T-helper 1 cell (primary cell): ENCODE results near the gene PTPRD.

ENCODE experiments used
- DNase-seq, 5 donors: peaks; one replicate each; pipeline ENCODE4 v3.0.0-alpha.2; 2012 to 2020

Gene PTPRD

DNA sequence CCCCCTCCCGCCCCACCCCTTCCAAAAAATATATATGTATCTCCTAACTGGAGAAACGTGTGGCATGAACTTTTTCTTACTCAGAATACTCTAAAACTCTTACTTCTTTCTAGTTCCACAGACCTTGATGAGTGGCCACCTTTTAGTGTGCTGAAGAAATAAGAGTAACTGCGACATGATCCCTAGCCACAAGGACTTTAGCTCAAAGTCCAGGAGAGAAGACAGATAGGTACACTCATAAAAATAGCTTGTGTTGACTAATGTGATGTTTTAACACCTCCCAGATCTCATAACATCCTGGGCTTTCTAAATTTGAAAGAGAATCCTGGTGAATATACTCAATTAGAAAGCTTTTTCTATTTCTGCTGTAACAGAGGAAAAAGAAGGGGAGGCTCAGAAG is 1808.2 kb downstream of the PTPRD start:
- DNase-seq: no peak

DNA sequence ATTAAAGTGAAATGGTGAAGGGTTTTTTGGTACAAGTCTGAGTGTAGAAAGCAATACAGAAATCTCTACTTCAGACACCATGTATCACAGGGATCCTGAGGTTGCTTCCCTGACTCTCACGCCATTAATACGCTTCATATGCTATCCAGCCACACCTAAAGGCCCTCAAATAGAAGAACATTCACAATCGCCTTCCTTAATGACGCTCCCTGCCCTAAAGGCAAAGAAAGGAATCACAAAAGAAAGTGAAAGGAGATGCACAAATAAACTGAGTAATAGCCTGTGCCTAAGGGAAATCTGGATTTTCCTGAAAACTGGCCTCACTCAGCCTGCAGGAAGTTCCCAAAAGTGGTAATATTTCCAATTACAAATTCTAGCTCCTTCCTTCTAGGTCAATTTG is 1810.6 kb downstream of the PTPRD start:
- no peak for DNase-seq

DNA sequence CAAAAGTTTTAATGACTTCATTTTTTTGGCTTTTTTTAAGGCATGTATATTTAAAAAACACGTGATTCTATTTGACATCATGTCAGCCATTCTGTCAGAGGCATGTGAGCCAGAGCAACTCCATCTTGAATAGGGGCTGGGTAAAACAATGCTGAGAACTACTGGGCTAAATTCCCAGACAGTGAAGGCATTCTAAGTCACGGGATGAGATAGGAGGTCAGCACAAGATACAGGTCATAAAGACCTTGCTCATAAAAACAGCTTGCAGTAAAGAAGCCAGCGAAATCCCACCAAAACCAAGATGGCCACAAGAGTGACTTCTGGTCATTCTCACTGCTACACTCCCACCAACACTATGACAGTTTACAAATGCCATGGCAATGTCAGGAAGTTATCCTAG is 1812.6 kb downstream of the PTPRD start:
- no peak for DNase-seq

DNA sequence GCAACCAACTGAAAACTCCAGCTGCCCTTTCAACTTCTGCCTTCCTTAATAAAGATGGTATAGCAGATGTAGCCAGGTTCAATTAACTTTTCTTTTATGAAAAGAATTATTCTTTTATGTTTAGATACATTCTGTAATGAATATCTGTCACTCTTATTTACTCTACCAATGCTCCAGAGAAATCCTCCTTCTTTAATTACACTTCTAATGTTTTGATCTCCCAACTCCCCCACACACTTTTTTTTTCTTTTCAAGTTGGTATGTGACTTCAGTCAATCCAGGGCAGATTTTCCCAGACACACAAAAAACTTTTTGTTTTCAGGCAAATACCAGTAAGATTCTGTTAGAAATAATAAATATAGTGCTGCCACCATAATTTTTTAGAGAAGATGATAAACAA is 1813.2 kb downstream of the PTPRD start:
- no peak for DNase-seq

DNA sequence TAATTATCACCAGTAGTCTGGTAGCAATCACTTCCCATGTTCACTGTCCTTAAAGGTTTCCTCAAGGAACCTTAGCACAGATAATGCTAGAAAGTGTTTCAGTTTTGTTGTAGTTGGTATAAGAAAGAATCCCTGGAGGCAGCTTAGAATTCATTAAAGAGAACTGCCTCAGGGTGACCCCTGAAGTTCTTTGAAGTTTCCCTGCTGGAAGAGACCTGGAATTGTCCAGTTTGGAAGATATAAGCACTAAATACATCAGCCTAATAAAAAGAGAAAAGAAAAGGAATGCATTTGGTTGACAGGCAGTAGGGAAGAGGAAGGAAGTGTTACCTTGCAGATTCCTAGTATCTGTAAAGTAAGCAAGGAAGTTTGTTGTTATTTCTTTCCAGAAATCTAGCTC is 1813.6 kb downstream of the PTPRD start:
- no peak for DNase-seq

DNA sequence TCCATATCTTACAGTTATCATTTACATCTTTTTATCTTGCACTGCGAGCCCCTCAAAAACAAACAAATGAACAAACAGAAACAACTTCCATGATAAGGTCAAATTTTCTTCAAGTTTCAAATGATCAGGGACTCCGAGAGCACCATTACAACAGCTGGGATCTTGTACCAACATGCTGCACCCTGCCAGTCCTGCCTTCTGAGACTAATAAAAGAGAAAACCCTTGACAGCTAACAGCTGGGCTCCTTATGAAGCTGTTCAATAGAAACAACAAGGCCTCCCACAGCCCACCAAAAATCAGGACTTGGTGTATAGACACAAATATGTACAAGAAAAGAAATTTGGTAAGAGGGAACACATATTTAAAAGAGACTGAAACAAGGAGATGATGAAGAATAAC is 1828.0 kb downstream of the PTPRD start:
- no peak for DNase-seq

DNA sequence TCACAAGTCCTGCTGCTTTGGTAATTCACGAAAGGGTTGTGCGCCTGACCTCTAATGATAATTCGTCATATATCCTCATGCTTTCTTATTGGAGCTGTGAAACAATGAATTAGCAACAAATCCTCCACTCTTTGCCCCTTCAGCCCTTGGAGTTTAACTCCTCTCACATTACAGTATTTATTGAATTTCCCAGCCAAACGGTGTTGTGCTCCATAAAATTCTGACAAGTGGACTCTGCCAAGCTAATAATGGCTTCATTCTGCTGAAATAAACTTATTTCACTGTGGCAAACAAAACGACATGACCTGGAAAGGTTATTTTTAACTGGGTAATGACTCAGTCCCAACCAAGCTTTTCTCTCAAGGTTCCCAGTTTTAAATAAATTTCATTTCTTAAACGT is 1828.9 kb downstream of the PTPRD start:
- DNase-seq: no peak

DNA sequence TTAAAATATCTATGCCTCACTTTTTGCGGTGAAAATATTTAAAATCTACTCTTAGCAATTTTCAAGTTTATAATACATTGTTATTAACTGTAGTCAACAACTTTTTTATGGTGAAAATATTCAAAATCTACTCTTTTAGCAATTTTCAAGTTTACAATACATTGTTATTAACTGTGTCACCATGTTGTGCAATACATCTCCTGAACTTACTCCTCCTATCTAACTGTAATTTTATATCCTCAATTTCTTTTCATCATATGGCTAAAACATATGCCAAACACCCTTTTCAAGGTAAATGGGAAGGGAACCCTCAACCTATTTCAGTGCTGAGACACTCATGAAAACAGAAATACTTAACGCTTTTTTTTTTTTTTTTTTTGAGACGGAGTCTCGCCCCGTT is 1830.6 kb downstream of the PTPRD start:
- no peak for DNase-seq

DNA sequence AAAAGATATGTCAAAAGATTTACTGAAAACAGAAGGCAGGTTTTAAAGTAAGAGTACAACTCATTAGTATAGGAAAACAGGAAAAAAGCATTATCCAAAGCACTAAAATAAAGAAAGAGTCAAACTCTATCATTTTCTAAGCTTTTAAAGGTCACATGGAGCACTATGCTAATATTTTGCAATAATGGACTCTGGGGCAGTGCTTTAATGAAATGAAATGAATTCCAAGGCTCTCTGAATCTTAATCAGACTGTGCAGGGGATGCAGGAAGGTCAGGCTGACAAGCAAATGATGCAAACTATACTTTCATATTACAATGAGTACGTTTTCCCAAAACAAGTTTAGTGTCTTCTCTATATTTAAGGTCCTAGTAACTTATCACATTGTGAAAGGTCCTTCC is 1831.3 kb downstream of the PTPRD start:
- no peak for DNase-seq

DNA sequence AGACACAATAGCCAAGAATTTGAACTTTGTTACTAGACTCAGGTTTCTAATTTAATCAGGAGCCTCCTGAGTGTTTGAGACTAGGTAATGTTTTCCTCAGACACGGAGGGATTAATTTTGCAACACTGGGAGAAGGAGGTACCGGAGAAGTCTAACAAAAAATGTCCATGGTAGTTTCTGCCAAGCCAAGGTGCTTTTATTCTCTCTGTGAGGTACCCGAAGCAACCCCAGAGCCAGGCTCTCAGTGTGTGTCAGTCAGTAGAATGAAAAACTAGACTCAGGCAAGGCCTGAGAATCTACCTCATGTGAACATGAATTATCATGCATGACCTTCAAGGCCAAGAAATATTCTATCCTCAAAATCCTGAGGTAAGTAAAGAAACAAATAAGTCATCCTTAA is 1832.4 kb downstream of the PTPRD start:
- DNase-seq: no peak

DNA sequence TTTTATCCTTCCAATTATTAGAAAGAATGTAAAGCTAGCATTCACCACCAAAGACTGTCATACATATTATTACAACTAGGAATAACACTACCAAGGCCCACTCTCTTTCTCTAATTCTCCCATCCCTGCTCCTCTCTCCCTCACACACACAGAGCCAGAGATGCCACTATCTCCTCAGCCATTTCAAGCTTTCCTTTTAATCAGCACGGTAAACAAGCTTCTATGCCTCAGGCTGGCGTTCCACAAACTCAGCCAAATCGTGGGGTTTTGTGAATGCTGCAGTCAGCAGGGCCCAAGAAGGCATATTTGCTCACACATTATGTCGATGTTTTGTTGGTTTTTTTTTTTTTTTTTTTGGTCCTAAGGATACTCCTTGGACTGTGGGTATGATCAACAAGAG is 1833.3 kb downstream of the PTPRD start:
- no peak for DNase-seq

DNA sequence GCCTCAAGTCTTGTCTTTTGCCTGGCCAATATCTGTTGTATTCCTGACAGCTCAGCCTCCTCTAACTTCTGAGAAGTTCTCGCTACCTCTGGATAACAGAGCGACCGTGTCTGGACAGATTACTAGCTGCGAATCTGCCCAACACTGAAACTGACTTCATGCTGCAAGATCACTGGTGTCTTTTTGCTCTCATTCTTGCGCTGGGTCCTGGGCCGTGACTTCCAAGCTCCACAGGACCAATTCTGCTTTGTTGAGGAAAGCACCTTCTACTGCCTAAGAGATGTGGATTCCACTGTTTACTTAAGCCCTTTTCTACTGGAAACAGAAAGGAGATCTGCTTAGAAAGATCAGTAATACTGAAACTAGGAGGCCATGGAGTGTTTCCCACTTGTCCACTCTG is 1834.4 kb downstream of the PTPRD start:
- DNase-seq: no peak

DNA sequence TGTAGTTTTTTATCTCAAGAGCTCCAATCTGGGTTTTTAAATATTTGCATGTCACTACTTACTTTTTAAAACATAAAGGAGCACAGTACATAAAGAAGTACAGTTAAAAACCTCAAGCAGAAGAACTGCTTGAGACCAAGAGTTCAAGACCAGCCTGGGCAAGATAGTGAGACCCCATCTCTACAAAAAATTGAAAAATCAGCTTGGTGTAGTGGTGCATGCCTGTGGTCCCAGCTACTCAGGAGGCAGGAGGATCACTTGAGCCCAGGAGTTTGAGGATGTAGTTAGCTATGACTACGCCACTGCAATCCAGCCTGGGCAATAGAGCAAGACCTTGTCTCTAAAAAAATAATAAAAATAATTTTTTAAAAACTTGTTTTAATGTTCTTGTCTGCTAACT is 1840.5 kb downstream of the PTPRD start:
- no peak for DNase-seq

DNA sequence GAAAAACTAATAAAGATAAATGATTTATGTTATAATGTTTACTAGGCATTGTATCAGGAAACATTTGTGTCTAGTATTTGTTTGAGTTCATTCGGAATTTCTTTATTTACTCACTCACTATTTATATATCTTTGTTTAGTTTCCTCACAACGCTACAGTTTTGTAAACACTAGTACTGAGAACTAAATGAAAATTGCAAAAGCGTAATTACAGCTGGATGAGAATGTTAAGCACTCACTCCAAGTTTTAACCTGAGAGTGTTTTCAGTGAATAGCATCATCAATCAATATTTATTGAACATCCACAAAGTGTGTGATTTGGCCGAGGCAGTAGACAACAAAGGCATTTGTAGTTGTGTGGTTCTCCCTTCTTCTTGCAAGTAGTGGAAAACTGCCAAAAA is 1843.6 kb downstream of the PTPRD start:
- no peak for DNase-seq

DNA sequence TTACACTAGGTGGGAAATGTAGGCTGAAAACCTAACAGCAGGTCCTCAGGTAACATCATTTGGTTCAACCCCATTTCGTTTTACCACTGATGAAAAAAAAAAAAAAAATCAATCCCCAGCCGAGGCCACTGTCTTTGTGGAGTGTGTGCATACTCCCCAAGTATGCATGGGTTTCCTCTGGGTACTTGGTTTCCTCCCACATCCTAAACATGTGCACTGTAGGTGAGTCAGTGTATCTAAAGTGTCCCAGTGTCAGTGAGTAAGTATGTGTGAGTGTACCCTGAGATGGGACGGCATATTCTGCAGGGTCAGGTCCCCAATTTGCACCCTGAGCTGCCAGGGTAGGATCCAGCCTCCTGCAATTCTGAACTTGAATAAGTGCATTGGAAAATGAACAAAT is 1846.7 kb downstream of the PTPRD start:
- no peak for DNase-seq

DNA sequence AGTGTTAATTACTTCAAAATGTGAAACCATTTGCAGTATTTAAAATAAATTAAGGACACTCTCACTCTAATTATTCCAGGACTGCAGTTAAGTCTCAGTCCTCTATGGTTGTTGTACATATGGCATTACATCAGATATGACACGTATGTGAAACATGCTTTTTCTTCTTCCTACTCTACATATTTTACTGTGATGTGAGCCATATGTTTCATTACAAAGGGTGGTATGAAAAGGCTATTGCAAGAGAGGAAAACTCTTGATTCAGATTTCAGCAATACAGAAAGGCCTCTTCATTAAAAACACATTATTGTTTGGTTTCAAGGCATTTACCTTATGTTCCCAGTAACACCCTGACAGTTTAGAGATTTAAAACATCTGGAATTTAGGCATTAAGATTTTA is 1848.8 kb downstream of the PTPRD start:
- no peak for DNase-seq

DNA sequence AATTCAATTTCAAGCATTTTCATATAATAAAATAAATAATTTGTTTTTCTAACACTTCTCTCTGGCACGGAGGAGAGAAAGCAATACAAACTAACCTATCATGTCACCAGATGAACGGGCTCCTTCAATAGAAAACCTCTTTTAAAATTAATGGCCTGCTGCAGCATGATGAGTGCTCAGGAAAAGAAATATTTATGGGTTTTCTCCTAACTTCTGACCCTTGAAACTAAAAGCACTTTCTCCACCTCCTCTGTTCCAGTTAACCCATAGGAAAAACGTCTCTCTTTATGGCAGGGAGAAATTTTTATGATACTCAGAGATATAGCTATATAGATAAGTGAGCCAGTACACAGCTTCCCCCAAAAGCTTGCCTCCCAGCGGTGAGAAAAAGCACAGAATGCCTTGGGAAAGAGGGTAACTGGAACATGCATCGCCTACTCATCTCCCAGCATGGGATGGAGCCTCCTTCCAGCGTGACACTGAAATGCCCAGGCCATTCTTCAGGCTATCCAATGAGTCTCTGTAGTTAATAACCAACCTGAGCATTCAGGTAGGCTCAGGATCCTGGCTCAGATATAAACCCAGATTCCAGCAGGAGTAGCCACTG is 1850.2 kb downstream of the PTPRD start:
- DNase-seq: no peak

DNA sequence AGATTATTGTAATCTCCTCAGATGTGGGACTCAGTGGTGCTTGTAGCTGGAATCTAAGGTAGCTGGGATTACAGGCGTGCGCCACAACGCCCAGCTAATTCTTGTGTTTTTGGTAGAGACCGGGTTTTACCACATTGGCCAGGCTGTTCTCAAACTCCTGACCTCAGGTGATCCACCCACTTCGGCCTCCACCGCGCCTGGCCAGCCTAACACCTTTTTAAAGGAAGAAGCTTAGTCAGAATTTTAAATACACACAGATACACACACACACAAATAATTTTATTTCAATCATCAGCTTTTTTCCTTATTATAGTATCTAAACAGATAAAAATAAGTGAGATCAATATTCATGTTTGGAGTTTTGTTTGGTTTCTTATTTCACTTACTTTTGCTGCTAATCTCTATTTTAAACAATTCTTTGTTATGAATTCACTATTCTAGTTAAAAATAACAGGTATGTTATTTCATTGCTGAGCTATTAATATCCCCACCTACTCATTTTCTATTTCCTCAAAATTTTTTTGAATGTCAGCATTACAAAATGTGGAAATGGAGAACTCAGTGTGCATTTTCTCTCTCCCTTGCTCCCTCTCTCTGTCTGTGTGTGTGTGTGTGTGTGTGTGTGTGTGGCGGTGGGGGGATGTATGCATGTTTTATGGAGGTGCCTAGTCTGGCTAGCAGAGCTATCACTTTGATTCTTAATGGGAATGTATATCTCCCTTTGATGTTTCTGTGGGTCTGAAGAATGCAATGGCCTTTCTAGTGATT is 1852.6 kb downstream of the PTPRD start:
- DNase-seq: no peak

DNA sequence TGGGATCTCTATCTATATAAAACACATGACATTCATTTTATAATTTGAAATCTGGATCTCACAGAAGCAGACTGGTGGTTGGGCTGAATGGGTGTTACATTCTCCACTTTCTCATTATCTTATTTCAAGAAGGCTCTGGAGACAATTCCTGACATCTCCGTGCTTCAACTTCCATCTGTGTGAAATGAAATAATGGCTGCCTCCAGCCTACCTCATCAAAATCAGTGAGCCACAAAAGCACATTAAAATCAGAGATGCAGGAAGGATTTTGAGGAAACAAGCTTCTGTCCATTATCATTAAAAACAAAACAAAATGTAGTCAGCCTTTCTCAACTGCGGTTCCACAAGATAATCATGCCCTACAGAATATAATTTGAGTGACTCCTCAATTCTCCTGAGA is 1854.9 kb downstream of the PTPRD start:
- DNase-seq: no peak

DNA sequence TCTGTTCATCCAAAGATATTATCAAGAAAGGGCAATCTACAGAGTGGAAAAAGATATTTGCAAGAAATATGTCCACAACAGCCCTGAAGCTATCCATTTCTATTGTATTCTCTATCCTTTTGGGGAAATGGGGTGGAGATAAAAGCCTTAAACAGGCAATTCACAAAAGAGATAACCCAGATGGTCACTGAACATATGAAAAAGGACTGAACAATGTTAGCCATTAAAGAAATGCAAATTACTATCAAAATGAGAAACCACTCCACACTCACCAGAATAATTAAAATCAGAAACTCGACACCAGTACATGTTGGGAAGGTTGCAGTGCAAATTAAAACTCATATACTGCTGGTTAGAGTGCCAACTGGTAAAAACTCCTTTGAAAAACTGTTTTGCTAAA is 1858.1 kb downstream of the PTPRD start:
- DNase-seq: no peak

DNA sequence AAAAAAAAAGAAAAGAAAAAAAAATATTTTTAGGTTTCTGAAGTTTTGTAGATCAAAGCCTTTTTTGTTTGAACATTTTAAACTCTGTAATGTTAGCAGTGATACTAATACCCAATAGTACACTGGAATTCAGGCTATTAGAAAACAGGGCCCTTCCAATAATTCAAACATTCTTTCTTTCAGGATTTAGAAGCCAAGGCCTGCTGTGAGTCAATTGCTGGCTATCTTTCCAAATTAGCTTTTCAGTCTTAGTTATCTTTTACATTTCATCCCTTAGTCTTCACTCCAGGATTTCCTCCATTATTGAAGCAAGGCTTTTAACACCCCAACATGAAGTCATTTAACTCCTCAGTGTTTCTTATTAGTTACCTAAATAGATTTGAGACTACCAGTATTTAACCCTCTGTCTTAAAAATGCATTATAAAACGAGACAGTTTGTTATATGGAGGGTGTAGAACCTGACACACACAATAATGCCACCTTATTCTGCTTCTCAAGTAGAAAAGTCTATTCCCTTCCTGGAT is 1861.3 kb downstream of the PTPRD start:
- DNase-seq: no peak

DNA sequence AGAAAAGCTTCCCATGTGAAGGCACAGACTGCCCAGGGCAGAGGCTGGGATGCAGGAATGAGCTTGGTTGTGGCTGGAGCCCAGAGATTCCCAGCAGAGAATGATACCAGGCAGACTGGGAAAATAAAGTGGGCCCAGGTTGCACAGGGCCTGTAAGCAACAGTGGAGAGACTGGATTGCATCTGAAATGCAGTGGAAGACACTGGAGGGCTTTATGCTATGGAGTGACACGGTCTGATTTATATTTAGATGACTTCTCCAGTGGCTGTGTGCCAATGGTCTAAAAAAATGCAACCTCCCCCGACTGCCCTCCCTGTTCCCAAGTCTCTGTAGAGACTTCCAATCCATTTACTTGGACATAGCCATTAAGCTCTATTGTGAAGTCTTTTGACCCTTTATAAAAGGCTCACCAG is 1862.2 kb downstream of the PTPRD start:
- DNase-seq: no peak

DNA sequence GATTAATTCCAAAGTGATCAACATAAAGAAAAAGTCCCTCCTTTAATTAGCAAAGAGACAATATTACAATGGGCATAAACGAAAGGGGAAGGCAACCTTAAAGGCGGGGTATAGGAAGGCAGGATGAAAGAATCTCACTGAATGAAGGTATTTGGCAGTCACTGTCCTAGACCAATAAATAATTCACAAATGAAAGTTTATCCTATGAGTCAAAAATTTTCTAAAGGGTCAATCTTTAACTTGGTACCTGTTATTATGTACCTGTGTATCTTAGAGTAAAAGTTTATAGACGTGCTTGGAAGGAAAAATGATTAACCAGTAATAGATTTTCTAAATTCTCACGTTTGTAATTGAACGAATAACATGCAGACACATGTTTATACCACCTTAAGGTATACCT is 1867.5 kb downstream of the PTPRD start:
- no peak for DNase-seq

DNA sequence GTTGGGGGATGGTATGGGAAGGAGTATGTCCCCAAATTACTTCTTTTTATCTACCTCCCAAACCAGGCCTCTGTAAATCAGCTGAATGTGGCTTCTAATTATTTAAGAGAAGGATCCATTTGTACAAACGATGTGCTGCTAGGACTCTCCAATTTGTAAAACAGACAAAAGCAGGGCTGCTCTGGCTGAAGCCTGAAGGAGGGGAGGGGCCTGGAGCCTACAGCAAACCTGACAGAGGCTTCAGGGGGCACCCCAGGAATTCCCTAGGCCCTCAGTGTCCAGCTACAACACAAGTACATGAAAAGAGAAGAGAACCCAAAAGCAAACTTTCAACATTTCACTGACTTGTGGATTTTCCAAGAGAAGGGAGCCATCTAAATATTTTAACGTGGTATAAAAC is 1873.9 kb downstream of the PTPRD start:
- DNase-seq: no peak

DNA sequence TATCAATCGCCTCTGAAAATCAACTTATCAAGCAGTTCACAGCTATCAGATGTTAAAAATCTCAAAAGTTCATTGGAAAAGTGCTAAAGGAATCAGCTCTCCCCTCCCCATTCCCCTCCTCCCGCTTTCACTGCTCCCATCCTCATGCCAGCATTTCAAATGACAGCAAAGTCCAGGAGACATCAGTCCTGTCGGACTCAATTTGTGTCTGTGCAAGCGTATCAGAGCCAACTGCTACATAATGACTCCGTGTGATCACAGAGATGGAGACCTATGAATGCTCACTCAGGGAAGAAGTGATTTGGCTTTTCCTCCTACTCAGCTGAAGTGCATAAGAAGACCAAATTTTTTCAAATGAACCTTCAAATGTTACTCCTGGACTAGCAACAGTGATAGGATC is 1876.0 kb downstream of the PTPRD start:
- no peak for DNase-seq
